C1 segment of cervical spinal cord (tissue), 14 donors: ENCODE measurements around the gene LIG1.
"Not testable (repeated sequence)": the region's sequence is repeated elsewhere in the genome, so short reads cannot be mapped to it uniquely, and the experiment has no call there.

Experiments
- DNase-seq, 14 donors: peaks; one replicate each; lab custom pipeline; 2025; lab: John Stamatoyannopoulos, UW

The LIG1 gene

DNA sequence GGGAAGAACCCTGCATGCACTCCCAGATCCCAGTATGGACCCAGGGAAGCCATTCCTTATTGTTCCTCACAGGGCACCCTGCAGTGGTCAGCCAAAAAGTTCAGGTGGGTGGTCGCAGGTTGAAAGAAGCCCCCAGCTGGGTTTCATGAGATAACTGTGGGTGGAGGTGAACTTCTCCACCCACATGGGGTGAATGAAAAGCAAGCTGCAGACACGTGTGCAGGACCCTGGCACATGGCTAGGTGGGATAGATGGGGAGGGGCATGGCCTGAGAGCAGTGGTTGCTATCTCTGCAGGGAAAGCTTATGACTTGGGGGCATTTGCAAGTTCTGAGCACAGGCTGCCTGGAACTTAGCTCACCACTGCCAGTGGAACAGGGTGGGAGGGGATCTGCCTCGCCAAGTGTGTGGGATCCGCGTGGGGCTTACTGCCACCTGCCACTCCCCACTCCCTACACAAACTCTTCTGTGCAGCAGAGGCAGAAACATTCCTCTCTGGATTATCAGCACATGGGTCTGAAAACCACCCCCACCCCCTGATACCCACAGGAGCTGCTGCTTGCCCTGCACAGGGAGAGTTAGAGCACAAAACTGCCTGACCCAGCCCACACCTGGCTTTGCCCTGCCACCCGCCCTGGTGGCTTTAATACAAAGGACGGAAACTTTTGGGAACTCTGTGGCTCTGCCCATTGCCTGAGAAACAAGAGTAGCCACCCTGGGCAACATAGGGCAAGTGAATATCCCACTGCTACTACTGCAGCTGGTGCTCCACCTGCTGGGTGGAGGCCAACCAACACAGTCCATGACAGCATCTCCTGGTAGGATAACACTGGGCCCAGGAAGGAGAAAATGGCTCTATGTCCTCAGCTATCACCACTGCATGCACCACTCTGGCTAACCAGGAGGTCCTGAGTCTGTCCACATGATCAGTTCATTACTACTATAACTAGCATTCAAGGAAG, 84.0 kb downstream of the LIG1 start:
- DNase-seq = no peak

DNA sequence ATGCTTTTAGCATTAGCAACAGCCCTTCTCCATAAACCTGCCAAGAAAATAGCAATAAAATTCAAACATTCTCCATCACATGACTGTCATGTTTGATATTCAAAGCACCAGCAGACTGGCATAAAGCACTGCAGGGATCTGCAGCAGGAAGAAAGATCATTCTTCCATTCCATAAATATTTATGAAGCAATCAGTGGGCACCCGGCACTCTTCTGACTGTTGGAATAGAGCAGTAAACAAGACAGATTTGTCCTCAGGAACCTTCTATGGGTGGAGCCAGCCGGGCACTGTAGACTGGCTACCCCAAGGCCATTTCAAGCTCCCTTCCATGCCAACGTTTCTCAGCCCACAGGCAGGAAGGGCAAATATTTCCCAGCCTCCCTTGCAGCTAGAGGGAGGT, 85.1 kb downstream of the LIG1 start:
- peak in 1 of 14 donors; percentile 3 for DNase-seq

DNA sequence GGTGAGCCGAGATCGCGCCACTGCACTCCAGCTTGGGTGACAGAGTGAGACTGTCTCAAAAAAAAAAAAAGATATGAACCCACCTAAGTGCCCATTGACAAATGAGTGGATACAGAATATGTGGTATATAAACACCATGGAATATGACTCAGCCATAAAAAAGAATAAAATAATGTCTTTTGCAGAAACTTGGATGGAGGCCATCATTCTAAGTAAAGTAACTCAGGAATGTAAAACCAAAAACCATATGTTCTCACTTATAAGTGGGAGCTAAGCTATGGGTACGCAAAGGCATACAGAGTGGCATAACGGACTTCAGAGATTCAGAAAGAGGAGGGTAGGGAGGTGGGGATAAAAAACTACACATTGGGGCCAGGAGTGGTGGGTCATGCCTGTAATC, 89.0 kb downstream of the LIG1 start:
- no peak for DNase-seq

DNA sequence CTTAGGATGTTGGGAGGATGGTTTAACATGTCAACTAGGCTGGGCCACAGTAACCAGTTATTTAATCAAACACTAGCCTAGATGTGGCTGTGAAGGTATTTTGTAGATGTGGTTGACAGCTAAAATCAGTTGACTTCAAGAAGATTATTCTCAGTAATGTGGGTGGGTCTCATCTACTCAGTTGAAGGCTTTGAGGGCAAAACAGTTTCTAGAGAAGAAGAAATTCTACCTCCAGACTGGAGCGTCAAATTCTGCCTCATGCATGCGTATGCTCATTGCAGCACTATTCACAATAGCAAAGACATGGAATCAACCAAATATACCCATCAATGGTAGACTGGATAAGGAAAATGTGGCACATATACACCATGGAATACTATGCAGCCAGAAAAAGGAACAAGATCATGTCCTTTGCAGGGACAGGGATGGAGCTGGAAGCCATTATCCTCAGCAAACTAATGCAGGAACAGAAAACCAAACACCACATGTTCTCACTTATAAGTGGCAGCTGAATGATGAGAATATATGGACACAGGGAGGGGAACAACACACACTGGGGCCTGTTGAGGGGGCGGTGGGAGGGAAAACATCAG, 99.9 kb downstream of the LIG1 start:
- not testable (repeated sequence) for DNase-seq

DNA sequence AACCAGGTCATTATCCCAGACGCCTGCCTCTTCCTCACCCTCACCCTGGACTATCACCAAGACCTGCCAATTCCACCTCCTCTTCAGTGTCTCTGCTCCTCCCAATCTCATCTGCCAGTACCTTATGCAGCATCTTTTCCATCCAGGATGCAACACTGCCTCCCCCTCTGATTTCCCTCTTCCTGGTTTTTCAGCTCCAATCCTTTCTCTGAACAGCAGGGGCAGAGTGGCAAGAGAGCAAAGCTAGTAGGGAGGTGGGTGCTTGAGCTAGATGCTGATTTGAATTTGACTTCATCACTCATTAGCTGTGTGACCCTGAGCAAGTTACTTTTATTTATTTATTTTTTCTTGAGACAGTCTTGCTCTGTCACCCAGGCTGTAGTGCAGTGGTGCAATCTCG, 100.7 kb downstream of the LIG1 start:
- DNase-seq = peak in 1 of 14 donors; percentile 1
